Large intestine (tissue), 3 donors: Measurements from ENCODE around the gene PTPRN2. TPM values are rescaled to one million over a fixed set of nuclear protein-coding genes. Genes with fewer than 3 reads are reported as not detected.

ENCODE experiments used
- DNase-seq, 2 donors: peaks; one replicate each; pipeline versions ENCODE4 v3.0.0 to v3.0.0-alpha.2; 2013
- H3K27ac ChIP-seq: one replicate; pipeline ENCODE4 v1.5.1; 2013; ENCODE audit warnings: low read length
- H3K27me3 ChIP-seq: 2 replicates; pipeline ENCODE4 v1.6.1; 2013; ENCODE audit warnings: low read length; ENCODE audit not compliant: control insufficient read depth, insufficient read depth
- H3K36me3 ChIP-seq: 2 replicates; pipeline ENCODE4 v1.6.1; 2013; ENCODE audit warnings: low read length; ENCODE audit not compliant: control insufficient read depth, insufficient read depth
- H3K4me1 ChIP-seq: one replicate; pipeline ENCODE4 v1.6.1; 2013; ENCODE audit warnings: low read length; ENCODE audit not compliant: control insufficient read depth, insufficient read depth
- H3K4me3 ChIP-seq: one replicate; pipeline ENCODE4 v1.5.1; 2013; ENCODE audit warnings: low read length
- H3K9me3 ChIP-seq: one replicate; pipeline ENCODE4 v1.6.1; 2013; ENCODE audit warnings: mild to moderate bottlenecking, low read depth, low read length, moderate library complexity; ENCODE audit not compliant: control insufficient read depth
- WGBS: methylation state at CpG from one replicate; pipeline ENCODE4 v1.1.5; 2013; ENCODE audit warnings: low lambda C conversion rate; ENCODE audit not compliant: insufficient coverage; 5-methylcytosine and 5-hydroxymethylcytosine counted together
- polyA plus RNA-seq: library from polyadenylated mRNA; unstranded; fragments of 120-200 nt; gene quantifications from one replicate; pipeline ENCODE4 v1.2.1, GENCODE V29; 2013

PTPRN2 gene
- polyA plus RNA-seq, 1 donor = 13.4 TPM

- DNase-seq = no peak
- no peaks in the 10 kb centered on the region for H3K36me3 ChIP-seq
- no peaks in the 10 kb centered on the region for H3K4me1 ChIP-seq
- H3K27me3 ChIP-seq = no peaks in the 10 kb centered on the region
- 94% methylated on average over 7 of the region's 20 CpGs for WGBS
- H3K9me3 ChIP-seq = no peaks in the 10 kb centered on the region
- no peak overlapping the region for H3K27ac ChIP-seq
- no peak overlapping the region for H3K4me3 ChIP-seq
Observed at GRCh38 chr7:158018971-158019645, 568.5 kb downstream of the PTPRN2 start.

DNA sequence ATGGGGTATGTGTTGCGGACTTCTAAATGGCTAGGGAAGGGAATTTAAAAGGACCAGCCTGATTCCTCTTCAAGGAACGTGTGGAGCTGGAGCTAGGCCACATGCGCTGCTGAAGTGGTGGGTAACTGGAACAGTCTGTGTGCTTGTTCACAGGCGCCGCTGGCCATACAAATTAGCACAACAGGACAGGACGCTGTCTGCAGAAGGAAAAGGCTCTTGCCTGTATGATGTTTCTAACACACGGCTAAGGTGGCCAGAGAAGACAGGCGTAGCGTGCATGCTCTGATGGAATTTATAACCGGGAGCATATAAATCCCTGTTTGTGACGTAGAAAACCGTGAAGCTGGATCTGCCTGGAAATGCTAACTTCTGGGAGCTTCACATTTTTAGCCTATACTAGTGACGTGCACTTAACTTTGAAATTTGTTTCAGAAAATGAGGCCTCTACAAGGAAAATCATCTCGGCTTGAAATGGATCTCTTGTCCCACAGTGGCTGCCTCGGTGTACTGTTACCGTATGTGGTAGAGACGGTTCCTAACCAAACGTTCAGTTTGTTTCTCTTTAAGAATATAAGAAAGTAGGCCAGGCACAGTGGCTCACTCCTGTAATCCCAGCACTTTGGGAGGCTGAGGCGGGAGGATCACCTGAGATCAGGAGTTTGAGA, 569.4 kb downstream of the PTPRN2 start:
- DNase-seq = no peak

DNA sequence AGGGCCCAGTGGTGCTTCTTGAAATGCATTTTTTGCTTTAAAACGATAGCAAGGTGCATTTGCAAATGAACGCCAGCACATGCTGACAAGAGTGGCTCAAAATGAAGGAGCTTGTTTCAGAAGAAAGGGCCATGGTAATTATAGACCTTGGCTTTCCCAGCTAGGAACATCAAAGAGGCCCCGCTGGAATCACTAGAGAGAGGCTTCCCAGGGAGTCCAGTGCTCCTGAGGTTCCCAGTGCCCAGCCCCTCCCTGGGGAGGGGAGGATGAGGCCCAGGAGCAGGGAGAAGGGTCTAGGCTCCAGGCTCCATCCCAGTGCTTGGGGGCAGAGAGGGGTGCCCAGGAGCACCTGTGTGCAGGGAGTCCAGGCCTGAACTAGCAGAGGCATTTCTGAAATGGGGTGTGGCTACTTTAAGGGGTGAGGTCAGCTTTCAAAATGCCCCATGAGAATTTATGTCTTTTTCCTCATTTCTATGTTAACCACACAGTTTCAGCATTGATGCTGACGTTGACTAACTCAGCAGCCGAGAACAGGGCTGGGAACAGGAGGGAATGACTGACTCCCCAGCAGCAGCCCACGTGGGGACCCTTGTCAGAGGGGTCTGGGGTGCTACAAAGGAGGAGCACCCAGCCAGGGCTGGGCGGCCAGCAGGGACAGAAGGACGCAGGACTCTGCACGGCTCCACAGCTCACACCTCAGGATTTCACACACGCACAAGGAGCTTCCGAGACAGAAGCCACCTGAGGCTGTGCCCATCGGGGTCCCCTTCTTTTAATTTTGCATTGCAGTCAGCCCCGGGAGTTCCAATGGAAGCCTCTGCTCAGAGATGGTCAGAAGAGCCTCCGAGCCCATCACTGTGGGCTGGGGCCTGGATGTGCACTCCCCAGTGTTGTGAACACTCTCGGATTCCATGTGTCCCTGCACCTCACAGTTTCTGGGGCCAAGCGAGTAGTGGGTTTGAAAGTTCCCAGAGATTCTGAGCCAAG, 570.2 kb downstream of the PTPRN2 start:
- H3K27ac ChIP-seq = no peak overlapping the region
- H3K4me1 ChIP-seq = no peaks in the 10 kb centered on the region
- H3K27me3 ChIP-seq = no peaks in the 10 kb centered on the region
- no CpG with 5 or more reads among the region's 16 CpGs for WGBS
- DNase-seq = no peak
- H3K4me3 ChIP-seq = no peak overlapping the region
- no peaks in the 10 kb centered on the region for H3K9me3 ChIP-seq
- no peaks in the 10 kb centered on the region for H3K36me3 ChIP-seq

More for the DNA sequence above, 569.4 kb downstream of the PTPRN2 start:
- H3K4me3 ChIP-seq = no peak overlapping the region
- H3K9me3 ChIP-seq = no peaks in the 10 kb centered on the region
- H3K27ac ChIP-seq = no peak overlapping the region
- H3K4me1 ChIP-seq = no peaks in the 10 kb centered on the region
- H3K27me3 ChIP-seq = no peaks in the 10 kb centered on the region
- no CpG with 5 or more reads among the region's 19 CpGs for WGBS
- H3K36me3 ChIP-seq = no peaks in the 10 kb centered on the region

DNA sequence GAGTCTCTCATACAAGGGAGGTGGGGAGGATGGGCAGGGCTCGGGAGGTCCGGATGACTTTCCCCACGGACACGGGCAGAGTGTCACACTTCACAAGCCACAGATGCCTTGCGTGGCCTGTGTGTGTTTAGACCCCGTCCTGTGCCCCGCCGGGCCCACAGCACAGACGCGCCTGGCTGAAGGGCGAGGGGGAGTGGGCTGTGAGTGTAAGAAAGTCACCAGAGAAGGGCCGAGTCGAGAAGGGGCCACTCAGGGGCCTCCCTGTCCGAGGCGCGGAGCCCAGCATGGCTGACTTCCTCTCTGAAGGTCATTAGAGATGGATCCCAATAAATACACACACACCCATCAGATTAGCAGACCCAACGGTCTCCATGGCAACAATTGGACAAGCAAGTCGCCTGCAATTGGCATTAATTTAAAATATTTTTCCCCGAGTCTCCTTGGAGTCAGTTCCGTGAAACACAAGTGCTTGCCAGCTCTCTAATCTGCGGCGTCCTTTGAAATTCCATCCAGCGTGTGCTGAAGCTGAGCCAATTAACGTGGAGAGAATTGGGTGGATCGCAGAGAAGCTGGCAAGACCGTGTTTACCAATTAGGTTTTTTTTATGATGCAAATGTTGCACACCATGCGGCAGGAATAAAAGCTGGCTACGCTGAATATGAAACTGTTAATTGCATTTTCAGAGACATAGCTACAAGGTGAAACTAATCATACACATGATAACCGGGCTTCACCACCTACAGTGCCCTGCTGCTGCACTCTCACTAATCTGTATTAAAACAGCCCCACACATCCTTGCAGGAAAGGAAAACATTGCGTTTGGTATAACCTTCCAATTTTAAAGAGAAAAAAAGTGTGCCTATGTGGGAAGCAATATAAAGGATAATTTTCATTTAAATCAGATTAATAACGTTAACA, 571.2 kb downstream of the PTPRN2 start:
- DNase-seq = peak; percentile 26 to 35
- Histone ChIP-seq H3K27me3 (no peaks in the 10 kb centered on the region), H3K36me3 (no peaks in the 10 kb centered on the region), H3K9me3 (no peaks in the 10 kb centered on the region), H3K27ac (no peak overlapping the region), H3K4me3 (no peak overlapping the region), H3K4me1 (no peaks in the 10 kb centered on the region)
- WGBS = 33% methylated on average over 1 of the region's 31 CpGs

GRCh38 chr7:158015403-158016179, 572.0 kb downstream of the PTPRN2 start:
- peak in 1 of 2 donors; percentile 12 for DNase-seq
- Histone ChIP-seq H3K4me3 (no peak overlapping the region), H3K27ac (no peak overlapping the region), H3K9me3 (no peaks in the 10 kb centered on the region), H3K36me3 (no peaks in the 10 kb centered on the region), H3K27me3 (no peaks in the 10 kb centered on the region), H3K4me1 (no peaks in the 10 kb centered on the region)
- WGBS = no CpG with 5 or more reads among the region's 21 CpGs

GRCh38 chr7:158014976-158015375, 572.6 kb downstream of the PTPRN2 start:
- Histone ChIP-seq H3K27ac (no peak overlapping the region), H3K9me3 (no peaks in the 10 kb centered on the region), H3K4me3 (no peak overlapping the region), H3K27me3 (no peaks in the 10 kb centered on the region), H3K36me3 (no peaks in the 10 kb centered on the region), H3K4me1 (no peaks in the 10 kb centered on the region)
- WGBS = 26% methylated on average over 2 of the region's 3 CpGs
- DNase-seq = no peak

GRCh38 chr7:158013085-158013668, 574.4 kb downstream of the PTPRN2 start:
- H3K4me3 ChIP-seq = no peak overlapping the region
- H3K27ac ChIP-seq = no peak overlapping the region
- H3K9me3 ChIP-seq = no peaks in the 10 kb centered on the region
- no peaks in the 10 kb centered on the region for H3K27me3 ChIP-seq
- no peaks in the 10 kb centered on the region for H3K36me3 ChIP-seq
- no peak for DNase-seq
- H3K4me1 ChIP-seq = no peaks in the 10 kb centered on the region

DNA sequence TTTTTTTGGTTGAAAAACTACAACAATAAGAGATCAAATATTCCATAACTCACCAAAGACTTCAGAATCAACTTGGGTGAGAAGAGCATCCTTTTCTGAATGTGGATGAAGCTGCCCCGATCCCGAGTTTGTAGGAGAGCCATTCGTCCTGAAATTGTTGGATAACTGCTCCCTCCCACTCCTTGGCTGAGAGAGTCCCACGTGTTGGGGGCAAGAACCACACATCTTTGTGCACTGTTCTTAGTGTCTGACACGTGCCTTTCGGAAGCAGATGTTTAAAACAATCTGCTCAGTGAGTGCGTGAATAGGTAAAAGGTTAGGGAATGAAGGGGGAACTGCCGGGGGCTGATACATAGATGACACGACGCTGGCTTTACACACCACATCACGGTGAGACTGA, 575.7 kb downstream of the PTPRN2 start:
- Histone ChIP-seq H3K4me3 (no peak overlapping the region), H3K36me3 (no peaks in the 10 kb centered on the region), H3K27me3 (no peaks in the 10 kb centered on the region), H3K27ac (no peak overlapping the region), H3K9me3 (no peaks in the 10 kb centered on the region), H3K4me1 (no peaks in the 10 kb centered on the region)
- DNase-seq = no peak
- WGBS = 77% methylated on average over 3 of the region's 11 CpGs
